ENCODE results near the gene ZNF530.

ZNF530 gene

GRCh38 chr19:57637379-57637778 lies 37.7 kb downstream of the ZNF530 start:
- TF ChIP-seq CTCF (IDR thresholded peaks at IDR 0.05), result no peak

GRCh38 chr19:57641715-57642234 lies 42.1 kb downstream of the ZNF530 start:
- intact Hi-C loops (cut with DNase I; ENCODE audit: low total_unique reads), result no loop called here
- no peak for TF ChIP-seq CTCF (IDR thresholded peaks at IDR 0.05)
- Histone ChIP-seq H3K4me3 (no peak overlapping the region), H3K27me3 (no peaks in the 10 kb centered on the region), H3K27ac (no peak overlapping the region), H3K36me3 (peaks cover 64 to 79% (median 73%) of the 10 kb centered on the region in 3 donors), H3K4me1 (no peaks in the 10 kb centered on the region), H3K9me3 (peaks cover 9 to 96% (median 71%) of the 10 kb centered on the region in 3 donors)
- DNase-seq, result no peak

More at GRCh38 chr19:57637379-57637778, 37.7 kb downstream of the ZNF530 start:
- H3K9me3 ChIP-seq, result peaks cover 7 to 85% (median 62%) of the 10 kb centered on the region in 3 donors
- H3K36me3 ChIP-seq, result peaks cover 82 to 86% (median 85%) of the 10 kb centered on the region in 3 donors
- no peaks in the 10 kb centered on the region for H3K27me3 ChIP-seq
- H3K27ac ChIP-seq, result no peak overlapping the region
- H3K4me1 ChIP-seq, result peaks cover 0 to 9% (median 6%) of the 10 kb centered on the region in 4 donors
- DNase-seq, result no peak
- no peak overlapping the region for H3K4me3 ChIP-seq
- intact Hi-C loops (cut with DNase I; ENCODE audit: low total_unique reads), result no loop called here

DNA sequence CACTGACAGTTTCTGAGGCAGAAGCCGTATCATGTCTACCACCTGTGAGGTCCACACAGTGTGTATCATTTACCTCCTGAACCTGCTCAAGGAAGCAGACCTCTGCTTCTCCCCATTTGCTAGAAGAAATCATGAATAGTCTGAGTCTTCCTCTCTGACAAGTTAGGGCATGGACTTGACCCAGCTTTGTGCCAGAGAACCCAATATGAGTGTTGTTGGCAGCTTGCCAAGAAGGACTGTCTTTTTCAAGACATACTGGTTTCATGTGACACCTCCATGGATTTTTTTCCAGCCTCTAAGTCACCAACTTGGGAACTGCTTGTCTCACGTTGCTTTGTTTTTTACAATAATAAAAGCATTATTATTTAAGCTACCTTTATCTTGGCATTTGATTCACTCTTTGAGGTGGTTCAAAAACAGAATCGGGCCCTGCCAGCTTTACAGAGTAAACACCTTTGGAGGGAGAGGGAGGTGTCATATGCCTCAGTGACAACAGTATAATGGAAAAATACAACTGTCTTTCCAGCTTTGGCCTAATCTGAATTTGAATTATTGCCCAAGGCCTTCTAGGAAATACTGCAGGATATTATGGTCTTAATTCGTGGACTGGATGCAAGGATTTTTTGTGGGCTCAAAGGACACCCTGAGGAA lies 42.8 kb downstream of the ZNF530 start:
- intact Hi-C loops (cut with DNase I; ENCODE audit: low total_unique reads), result no loop called here
- peaks cover 56 to 71% (median 66%) of the 10 kb centered on the region in 3 donors for H3K36me3 ChIP-seq
- peaks cover 4 to 94% (median 65%) of the 10 kb centered on the region in 3 donors for H3K9me3 ChIP-seq
- H3K27ac ChIP-seq, result no peak overlapping the region
- H3K4me3 ChIP-seq, result no peak overlapping the region
- no peak for TF ChIP-seq CTCF (IDR thresholded peaks at IDR 0.05)
- DNase-seq, result no peak
- H3K27me3 ChIP-seq, result no peaks in the 10 kb centered on the region
- no peaks in the 10 kb centered on the region for H3K4me1 ChIP-seq

DNA sequence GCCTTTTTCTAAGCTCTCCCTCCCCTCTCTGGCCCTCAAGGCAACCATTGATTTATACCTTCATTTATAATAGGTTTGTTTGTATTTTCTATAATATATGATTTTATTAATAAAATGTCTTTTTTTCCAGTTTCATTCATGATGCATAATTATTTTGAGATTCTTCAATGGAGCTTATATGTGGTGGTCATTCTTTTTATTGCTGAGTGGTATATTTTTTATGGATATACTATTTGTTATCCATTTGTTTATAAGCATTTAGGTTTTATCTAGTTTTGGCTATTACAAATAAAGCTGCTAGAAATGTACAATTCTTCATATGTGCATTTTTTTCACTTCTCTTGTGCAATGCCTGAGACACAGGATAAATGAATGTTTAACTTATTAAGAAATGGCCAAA lies 44.0 kb downstream of the ZNF530 start:
- no peak overlapping the region for H3K27ac ChIP-seq
- H3K4me1 ChIP-seq, result no peaks in the 10 kb centered on the region
- no peak overlapping the region for H3K4me3 ChIP-seq
- H3K27me3 ChIP-seq, result no peaks in the 10 kb centered on the region
- intact Hi-C loops (cut with DNase I; ENCODE audit: low total_unique reads), result no loop called here
- H3K9me3 ChIP-seq, result peaks cover 3 to 92% (median 57%) of the 10 kb centered on the region in 3 donors
- no peak for DNase-seq
- TF ChIP-seq CTCF (IDR thresholded peaks at IDR 0.05), result no peak
- peaks cover 44 to 59% (median 54%) of the 10 kb centered on the region in 3 donors for H3K36me3 ChIP-seq

GRCh38 chr19:57648331-57649003 lies 48.8 kb downstream of the ZNF530 start:
- no peak overlapping the region for H3K4me3 ChIP-seq
- H3K27me3 ChIP-seq, result no peaks in the 10 kb centered on the region
- DNase-seq, result no peak
- no peak overlapping the region for H3K27ac ChIP-seq
- peaks cover 0 to 14% (median 7%) of the 10 kb centered on the region in 3 donors for H3K36me3 ChIP-seq
- H3K4me1 ChIP-seq, result no peaks in the 10 kb centered on the region
- intact Hi-C loops (cut with DNase I; ENCODE audit: low total_unique reads), result no loop called here
- no peak for TF ChIP-seq CTCF (IDR thresholded peaks at IDR 0.05)
- H3K9me3 ChIP-seq, result peaks cover 2 to 63% (median 21%) of the 10 kb centered on the region in 3 donors
